Erythroblast (primary cell): ENCODE data around the gene PTH1R.

Experiments
- GATA1 ChIP-seq: IDR thresholded peaks from 2 replicates; pipeline ENCODE4 v1.6.1; 2011; ENCODE audit warnings: low read depth, mild to moderate bottlenecking, control low read depth, low read length, moderate library complexity
- POLR2A ChIP-seq: IDR thresholded peaks from 2 replicates; pipeline ENCODE4 v1.6.1; 2011; ENCODE audit warnings: mild to moderate bottlenecking, low read length

- TF ChIP-seq POLR2A (no peak), GATA1 (no peak)
Observed at GRCh38 chr3:46874430-46874829, 3.1 kb upstream of the PTH1R start.
